ENCODE data around the gene YJEFN3.

The YJEFN3 gene

DNA sequence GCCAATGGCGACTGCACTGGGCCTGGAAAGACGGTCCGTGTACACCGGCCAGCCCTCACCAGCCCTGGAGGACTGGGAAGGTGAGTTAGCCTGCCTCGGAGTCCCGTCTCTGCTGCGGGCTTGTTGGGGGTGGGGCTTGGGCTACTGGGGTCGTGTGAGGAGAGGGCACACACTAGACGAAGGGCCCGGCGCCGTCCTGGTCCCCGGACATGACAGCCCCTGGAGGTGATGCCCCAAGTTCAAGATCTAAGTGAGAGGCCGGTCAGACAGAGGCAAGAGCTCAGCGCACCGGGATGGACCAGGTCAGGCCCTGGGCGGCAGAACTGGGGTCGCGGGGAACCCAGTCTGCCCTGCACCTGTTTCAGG, 11.0 kb downstream of the YJEFN3 start:
- no peak for DNase-seq (ENCODE audit: low read depth)

DNA sequence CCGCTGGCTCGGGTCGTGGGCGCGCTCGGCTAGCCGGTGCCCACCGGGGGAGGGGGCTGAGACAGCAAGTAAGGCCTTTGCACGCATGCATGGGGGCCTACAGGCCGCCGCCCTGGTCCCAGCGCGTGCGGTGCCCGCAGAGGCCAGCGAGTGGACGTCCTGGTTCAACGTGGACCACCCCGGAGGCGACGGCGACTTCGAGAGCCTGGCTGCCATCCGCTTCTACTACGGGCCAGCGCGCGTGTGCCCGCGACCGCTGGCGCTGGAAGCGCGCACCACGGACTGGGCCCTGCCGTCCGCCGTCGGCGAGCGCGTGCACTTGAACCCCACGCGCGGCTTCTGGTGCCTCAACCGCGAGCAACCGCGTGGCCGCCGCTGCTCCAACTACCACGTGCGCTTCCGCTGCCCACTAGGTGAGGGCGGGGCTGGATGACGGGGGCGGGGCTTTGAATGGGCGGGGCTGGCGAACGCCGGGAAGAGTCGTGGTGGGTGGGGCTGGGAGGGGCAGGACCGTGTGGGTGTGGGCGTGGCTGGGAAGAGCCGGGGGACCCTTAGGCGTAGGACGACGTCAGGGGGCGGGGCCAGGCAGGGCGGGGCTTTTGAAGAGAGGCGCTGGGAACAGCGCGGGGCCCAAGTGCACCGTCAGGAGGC, 11.5 kb downstream of the YJEFN3 start:
- DNase-seq (ENCODE audit: low read depth), result peak; percentile 49

DNA sequence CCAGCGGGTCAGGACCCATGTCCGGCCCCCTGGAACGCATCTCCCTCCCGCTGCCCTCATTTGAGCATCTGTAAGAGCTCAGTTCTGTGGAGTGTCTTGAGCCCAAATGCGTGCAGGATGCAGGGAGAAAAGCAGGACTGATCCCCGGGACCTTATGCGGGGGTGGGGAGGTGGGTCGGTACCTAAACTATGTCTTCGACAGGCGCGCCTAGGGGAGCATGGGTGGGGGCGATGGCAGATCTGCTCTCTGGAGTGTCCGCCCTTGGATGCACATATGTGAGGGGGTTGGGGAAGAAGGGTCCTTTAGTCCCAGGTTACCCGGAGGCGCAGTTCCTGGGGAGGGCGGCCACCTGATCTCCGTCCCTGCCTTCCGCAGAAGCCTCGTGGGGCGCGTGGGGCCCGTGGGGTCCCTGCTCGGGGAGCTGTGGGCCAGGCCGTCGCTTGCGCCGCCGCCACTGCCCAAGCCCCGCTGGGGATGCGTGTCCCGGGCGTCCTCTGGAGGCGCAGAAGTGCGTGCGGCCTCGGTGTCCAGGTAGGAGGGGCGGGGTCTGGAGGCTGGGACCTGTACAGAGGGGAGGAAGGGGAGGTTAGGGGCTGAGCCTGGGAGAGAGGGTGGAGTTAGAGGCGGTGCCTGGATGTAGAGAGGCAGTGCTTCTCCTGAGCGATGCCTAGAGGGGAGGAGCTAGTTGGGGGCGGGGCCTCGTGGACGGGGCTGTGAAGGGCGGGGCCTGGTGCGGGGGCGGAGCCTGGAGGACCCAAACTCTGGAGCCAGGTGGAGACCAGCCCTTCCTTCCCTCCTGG, 12.2 kb downstream of the YJEFN3 start:
- no peak for DNase-seq (ENCODE audit: low read depth)

DNA sequence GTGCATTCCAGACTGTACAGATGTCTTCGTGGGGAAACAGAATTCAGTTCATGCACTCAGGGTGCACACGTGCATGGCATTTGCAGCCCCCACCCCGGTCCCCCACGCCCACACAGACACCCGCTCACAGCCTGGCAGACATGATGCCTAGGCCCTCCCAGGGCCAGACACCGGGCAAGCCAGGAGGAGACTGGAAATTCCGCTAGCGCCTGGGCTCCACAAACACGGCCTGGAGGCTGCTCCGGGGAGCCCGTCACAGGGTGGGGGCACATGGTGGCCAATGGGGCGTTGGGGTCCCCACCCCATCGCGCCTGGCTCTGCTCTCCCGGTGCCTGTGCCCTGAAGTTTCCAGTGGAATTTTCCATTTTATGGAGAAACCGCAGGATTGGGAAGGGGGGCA, 12.9 kb downstream of the YJEFN3 start:
- DNase-seq (ENCODE audit: low read depth), result no peak

DNA sequence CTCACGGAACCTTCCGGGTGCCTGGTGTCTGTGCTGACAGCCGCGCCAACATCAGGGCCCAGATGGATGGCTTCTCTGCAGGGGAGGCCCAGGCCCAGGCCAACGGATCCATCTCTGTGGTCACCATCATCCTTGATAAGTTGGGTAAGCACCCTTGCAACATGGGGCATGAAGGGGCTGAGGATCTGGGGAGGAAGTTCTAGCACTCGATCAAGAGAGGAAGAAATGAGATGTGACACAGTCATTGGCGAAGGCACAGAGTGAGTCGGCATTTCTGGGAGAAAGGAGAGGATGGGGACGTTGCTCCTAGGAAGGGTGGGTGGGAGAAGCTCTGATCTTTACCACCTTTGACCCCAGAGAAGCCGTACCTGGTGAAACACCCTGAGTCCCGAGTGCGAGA, 13.8 kb downstream of the YJEFN3 start:
- DNase-seq (ENCODE audit: low read depth), result no peak

DNA sequence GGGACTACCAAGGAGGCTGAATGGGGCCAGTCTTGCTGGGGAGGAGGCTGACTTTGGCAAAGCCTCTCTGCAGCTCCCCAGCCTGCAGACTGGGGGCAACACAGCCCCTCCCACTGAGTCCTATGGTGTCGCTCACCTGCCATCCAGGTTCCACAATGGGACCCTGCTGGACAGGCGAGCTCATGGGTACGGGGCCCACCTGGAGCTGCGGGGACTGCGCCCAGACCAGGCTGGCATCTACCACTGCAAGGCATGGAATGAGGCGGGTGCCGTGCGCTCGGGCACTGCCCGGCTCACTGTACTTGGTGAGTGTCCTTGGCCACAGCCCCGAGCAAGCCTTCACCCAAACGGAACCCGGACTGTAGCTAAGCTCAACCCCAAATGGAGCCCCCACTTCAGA, 14.4 kb downstream of the YJEFN3 start:
- DNase-seq (ENCODE audit: low read depth), result no peak

DNA sequence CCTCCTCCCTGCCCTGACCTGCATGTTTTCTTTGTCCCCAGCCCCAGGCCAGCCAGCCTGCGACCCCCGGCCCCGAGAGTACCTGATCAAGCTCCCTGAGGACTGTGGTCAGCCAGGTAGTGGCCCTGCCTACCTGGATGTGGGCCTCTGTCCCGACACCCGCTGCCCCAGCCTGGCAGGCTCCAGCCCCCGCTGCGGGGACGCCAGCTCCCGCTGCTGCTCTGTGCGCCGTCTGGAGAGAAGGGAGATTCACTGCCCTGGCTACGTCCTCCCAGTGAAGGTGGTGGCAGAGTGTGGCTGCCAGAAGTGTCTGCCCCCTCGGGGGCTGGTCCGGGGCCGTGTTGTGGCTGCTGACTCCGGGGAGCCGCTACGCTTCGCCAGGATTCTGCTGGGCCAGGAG, 14.9 kb downstream of the YJEFN3 start:
- DNase-seq (ENCODE audit: low read depth), result no peak

DNA sequence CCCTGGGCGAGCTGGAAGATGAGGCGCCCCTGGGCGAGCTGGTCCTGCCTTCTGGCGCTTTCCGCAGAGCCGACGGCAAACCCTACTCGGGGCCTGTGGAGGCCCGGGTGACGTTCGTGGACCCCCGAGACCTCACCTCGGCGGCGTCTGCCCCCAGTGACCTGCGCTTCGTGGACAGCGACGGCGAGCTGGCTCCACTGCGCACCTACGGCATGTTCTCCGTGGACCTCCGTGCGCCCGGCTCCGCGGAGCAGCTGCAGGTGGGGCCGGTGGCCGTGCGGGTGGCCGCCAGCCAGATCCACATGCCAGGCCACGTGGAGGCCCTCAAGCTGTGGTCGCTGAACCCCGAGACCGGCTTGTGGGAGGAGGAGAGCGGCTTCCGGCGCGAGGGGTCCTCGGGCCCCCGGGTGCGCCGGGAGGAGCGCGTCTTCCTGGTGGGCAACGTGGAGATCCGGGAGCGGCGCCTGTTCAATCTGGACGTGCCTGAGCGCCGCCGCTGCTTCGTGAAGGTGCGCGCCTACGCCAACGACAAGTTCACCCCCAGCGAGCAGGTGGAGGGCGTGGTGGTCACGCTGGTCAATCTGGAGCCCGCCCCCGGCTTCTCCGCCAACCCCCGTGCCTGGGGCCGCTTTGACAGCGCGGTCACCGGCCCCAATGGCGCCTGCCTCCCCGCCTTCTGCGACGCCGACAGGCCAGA, 15.7 kb downstream of the YJEFN3 start:
- no peak for DNase-seq (ENCODE audit: low read depth)

DNA sequence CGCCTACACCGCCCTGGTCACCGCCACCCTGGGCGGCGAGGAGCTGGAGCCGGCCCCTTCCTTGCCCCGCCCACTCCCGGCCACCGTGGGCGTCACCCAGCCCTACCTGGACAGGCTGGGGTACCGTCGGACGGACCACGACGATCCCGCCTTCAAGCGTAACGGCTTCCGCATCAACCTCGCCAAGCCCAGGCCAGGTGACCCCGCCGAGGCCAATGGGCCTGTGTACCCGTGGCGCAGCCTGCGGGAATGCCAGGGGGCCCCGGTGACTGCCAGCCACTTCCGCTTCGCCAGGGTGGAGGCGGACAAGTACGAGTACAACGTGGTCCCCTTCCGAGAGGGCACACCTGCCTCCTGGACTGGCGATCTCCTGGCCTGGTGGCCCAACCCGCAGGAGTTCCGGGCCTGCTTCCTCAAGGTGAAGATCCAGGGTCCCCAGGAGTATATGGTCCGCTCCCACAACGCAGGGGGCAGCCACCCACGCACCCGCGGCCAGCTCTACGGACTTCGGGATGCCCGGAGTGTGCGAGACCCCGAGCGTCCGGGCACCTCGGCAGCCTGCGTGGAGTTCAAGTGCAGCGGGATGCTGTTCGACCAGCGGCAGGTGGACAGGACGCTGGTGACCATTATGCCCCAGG, 16.4 kb downstream of the YJEFN3 start:
- DNase-seq (ENCODE audit: low read depth), result no peak

DNA sequence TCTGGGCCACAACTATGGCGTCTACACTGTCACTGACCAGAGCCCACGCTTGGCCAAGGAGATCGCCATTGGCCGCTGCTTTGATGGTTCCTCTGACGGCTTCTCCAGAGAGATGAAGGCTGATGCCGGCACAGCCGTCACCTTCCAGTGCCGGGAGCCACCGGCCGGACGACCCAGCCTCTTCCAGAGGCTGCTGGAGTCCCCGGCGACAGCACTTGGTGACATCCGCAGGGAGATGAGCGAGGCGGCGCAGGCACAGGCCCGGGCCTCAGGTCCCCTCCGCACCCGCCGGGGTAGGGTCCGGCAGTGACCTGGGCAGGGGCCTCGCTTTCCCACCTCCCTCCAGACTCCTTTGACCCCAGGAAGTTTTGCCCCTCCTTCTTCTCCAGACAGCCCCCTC, 17.0 kb downstream of the YJEFN3 start:
- no peak for DNase-seq (ENCODE audit: low read depth)

DNA sequence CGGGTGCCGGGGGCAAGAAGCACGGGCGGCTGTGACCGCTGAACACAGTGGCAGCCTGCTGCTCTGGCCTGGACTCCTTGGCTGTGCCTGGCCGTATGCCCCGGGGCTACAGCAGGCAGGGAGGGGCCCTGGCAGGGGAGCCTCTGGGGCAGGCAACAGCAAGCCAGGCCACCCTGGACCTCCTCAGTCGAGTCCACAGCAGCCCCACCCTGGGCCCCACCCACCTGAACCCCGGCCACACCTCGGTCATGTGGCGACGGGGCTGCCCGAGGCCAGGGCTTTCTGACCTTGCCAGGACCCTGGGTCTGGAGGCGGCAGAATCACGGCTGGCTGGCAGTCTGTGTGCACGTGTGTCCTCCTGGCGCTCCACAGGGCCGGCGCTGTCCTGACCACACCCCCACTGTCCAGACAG, 18.0 kb downstream of the YJEFN3 start:
- DNase-seq (ENCODE audit: low read depth), result no peak

DNA sequence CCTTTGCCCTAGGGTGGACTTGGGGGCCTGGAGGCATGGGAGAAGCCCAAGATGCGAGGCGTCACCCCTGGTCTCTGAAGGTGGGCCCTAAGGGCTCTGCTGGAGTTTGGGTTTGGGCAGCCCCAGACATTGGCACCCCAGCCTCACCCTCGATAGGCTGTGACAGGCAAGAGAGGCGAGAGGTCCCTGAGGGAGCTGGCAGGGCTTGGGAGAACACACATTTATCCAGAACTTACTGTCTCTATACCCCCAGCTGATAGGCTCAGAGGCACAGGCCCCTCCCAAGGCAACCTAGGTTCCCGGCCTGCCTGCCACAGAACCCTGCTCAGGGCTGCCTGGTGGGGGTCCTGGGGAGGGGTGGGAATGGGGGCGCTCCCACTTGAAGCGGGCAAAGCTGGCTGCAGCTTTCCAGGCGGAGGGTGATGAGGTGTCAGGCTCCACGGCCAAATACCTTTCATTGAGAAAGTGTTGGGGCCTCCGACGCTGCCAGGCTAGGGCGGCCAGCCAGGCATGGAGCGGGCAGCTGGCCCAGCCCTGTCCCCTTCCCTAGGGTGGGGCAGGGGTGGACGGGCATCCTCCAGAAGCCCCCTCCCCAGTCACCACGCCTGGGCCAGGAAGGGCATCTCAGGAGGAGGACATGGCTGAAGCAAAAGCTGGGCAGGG, 19.1 kb downstream of the YJEFN3 start:
- DNase-seq (ENCODE audit: low read depth), result no peak

DNA sequence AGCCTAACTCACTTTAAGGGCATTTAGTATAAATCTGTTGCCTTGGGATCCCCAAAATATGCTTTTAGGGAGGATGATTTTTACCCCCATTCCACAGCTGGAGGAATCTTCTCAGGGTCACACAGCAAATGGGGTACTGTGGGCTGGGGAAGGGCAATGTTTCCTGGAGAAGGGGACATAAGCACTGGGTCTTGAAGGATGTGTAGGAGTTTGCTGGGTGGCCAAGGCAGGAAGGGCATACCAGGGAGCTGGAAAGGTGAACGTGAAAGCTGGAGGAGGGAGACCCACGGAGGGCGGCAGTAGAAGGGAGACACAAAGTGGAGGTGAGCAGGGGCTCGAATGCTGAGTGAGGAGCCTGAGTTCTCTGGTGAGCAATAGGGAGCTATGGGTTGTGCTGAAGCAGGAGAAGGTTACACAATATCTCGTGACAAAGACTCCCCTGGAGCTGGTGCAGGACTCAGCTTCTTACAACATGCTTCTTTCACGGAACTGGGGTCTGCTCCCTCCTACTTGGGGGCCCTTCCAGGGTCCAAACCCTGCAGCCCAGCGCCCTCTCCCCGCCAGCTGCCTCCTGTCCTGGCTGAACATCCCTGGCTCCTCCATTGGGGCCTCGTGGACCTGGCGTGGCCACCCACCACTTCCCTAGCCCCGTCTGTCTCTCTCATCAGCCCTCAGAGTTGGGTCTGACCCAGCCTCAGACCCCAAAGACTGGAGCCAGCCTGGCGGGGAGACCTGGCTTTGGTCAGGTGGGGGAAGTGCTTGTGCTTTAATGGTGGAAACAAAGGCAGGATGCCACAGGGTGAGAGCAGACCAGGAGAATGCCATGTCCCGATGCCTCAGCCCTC, 20.4 kb downstream of the YJEFN3 start:
- DNase-seq (ENCODE audit: low read depth), result peak; percentile 62

DNA sequence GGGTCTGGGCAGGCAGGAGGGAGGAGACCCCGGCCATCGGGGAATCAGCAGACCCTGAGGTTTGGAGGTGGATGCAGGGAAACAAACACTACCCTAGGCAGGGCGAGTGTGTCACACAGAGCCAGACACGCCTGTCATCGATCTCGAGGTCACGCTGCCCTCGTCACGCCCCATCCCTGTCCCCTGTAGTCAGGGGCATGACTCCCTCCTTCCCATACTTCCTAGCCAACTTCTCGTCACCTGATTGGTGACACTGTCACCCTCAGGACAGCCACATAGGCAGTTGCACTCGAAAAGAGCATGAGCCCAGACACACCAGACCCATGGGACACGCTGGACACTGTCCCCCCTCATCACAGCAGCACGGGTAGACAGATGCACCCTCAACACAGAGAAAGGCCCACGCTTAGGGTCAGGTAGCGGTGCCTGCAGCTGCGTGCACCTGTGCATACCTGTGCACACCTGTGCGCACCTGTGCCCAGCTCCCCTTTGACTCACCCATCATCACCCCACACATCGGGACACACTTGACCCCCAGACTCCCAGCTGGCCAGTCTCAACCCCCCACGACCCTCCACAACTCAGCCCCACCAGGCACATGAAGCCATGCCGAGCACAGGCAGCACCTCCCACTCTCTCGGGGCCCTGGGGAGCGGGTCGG, 21.2 kb downstream of the YJEFN3 start:
- DNase-seq (ENCODE audit: low read depth), result no peak

DNA sequence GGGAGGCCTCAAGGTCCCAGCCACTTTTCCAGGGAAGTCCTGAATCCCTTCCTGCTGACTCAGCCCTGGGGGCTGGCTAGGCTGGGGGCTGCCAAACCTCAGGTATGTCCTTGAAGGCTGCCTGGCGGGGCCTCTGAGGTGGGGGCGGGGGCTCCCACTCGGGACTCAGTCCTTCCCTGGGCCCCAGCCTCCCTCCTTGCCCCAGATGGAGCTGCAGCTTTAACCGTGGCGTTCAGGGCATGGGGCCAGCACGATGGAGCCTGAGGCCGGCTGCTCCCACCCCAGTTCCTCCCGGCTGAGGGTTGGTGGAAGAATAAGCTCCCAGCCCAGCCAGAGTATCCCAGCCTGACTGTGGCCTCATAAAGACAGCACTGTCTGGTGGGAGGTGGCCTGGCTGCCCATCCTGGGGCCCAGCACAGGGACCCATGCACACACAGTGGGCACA, 21.8 kb downstream of the YJEFN3 start:
- peak; percentile 80 for DNase-seq (ENCODE audit: low read depth)

DNA sequence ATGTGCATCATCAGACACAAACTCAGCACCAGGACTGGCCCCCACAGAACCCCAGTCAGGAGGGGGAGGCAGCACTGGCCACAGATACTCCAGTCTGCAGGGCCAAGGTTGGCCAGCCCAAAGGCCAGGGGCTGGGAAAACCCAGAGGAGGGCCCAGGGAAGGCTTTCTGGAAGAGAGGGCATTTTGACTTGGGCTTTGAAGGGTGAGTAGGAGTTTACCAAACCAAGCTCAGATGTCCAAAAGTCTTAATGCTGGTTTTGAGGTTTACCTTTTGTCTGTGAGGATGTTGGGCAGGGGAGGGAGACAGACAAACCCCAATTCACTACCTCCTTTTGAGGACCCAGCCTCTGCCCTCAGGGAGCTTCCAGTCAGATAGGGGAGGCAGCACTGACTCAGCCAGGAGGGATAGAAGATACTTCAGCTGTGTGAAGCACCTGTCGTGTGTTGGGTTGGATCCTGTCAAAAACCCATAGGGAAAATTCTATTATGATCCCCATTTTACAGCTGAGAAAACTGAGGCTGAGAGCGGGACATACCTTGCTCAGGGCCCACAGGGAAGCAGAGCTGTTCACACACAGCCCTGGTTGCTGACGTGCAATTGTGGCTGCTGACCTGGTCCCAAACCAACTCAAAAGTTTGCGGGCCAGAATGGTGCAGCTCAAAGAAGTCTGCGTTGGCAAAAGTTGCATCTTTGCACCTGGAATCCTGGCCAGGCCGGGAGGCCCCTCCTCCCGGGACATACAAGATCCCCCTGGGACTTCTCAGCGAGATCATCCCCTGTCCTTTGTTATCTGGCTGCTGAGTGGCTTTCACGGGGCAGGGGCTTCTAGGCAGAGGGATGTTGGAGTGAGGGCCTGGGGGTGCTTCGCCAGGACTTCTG, 22.5 kb downstream of the YJEFN3 start:
- no peak for DNase-seq (ENCODE audit: low read depth)

DNA sequence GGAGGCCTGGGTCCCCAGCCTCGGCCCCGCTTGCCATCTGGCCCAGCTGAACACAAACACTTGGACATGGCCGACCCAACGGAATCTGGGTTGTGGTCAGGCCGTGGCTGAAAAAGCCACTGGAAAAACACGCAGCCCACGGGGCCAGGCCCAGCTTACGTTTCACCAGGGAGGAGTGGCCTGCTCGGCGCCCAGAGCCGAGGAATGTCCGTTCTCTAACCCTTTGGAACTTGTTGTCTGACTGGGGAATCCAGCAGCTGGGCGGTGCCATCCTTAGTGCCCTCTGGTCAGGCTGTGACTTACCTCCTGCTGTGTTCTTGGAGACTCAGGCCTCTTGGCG, 23.1 kb downstream of the YJEFN3 start:
- peak; percentile 59 for DNase-seq (ENCODE audit: low read depth)

DNA sequence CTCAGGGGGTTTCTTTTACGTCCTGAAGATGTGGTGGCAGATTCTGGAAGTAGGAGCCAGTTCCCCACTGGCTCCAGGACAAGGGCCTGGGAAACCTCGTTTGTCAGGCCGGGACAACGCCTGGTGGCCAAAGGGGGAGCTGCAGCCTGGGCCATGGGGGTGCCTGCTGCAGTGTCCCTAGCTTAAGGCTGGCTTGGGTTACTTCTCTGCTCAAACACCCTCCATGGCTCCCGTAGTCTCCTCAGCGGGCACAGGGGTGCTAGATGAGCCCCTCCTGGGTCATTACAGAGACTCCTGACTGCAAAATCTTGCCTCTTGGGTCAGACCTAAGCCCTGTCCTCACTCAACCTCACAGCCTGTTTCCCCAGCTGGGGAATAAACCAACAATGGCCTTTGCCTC, 24.1 kb downstream of the YJEFN3 start:
- DNase-seq (ENCODE audit: low read depth), result no peak

DNA sequence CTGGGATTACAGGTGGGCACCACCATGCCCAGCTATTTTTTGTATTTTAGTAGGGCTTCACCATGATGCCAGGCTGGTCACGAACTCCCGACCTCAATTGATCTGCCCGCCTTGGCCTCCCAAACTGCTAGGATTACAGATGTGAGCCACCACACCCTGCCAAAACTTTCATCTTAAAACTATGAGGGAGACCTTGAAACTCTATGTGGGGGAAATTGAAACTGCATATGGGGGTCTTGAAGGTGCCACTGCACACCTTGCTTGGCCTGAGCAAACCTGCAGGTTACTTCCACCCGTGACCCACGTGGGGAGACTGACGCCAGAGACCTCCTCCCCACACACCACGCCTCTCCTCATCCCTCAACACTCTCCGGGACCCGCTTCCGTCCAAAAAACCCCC, 25.0 kb downstream of the YJEFN3 start:
- no peak for DNase-seq (ENCODE audit: low read depth)

All from amniotic epithelial cell (primary cell).